Cardiac muscle cell (in vitro differentiated cells and primary cell): Measurements from ENCODE around the gene LSM6. TPM values are rescaled to one million over a fixed set of nuclear protein-coding genes. Genes with fewer than 3 reads are reported as not detected.

Source experiments
- DNase-seq, 2 donors: peaks; one replicate each; pipeline versions ENCODE4 v3.0.0 to v3.0.0-alpha.2; 2010 to 2017; ENCODE audit warnings: low read depth in 1 of 2, low spot score in 1 of 2
- H3K27ac ChIP-seq: fragments of 200-600 bp; sonication (generic); 2 replicates; pipeline ENCODE4 v1.5.1; 2016
- H3K27me3 ChIP-seq: fragments of 200-600 bp; sonication (generic); 2 replicates; pipeline ENCODE4 v1.6.0; 2016; ENCODE audit warnings: control low read depth
- H3K36me3 ChIP-seq: fragments of 200-600 bp; sonication (generic); 2 replicates; pipeline ENCODE4 v1.5.1; 2016; ENCODE audit warnings: control low read depth
- H3K4me1 ChIP-seq: fragments of 200-600 bp; sonication (generic); 2 replicates; pipeline ENCODE4 v1.8.1; 2017; ENCODE audit warnings: low read depth, mild to moderate bottlenecking, mixed run types
- H3K4me3 ChIP-seq: fragments of 200-600 bp; sonication (generic); 2 replicates; pipeline ENCODE4 v1.5.1; 2016; ENCODE audit warnings: mild to moderate bottlenecking
- H3K9me3 ChIP-seq: fragments of 200-600 bp; sonication (generic); 2 replicates; pipeline ENCODE4 v1.5.1; 2017; ENCODE audit warnings: low read depth, mild to moderate bottlenecking, control low read depth
- polyA plus RNA-seq: library from polyadenylated mRNA; unstranded; fragments of >200 nt; fragmentation: Nextera tagmentation; extraction: Ambion mirVana; gene quantifications from 2 replicates; pipeline ENCODE4 v1.2.1, GENCODE V29; 2016
- total RNA-seq: library from RNA; depleted of rRNA; stranded (reverse); fragments of >200 nt; gene quantifications from 2 replicates; pipeline ENCODE4 v1.2.3, GENCODE V29; 2016
- TF ChIP-seq, protein P1 (sequence below): IDR thresholded peaks from 2 replicates; pipeline ENCODE4 v1.5.1; 2012; ENCODE audit warnings: low read depth, mild to moderate bottlenecking, low read length

LSM6 gene
- total and polyA plus RNA-seq, 2 experiments from 2014 or later = 36.8 to 54.0 TPM

DNA sequence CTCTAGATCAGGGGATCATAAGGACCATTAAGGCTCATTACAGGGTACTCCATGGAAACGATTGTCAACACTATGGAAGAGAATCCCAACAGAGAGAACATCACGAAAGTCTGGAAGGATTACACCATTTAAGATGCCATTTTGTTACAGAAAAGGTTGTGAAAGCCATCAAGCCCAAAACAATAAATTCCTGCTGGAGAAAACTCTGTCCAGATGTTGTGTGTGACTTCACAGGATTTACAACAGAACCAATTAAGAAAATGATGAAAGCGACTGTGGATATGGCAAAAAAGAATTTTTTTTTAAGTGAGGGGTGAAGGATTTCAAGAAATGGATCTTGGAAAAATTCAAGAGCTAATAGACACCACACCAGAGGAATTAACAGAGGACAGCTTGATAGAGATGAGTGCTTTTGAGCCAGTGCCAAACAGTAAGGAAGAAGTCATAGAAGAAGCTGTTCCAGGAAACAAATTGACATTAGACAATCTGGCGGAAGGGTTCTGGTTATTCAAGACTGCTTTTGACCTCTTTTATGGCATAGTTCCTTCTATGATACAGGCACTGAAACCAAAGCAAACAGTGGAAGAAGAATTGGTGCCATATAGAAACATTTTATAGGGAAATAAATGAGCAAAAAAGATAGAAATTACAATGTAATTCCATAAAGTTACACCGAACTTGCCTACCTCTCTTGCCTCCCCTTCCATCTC lies 17.3 kb upstream of the LSM6 start:
- Histone ChIP-seq H3K27me3 (peaks cover 3% of the 10 kb centered on the region), H3K36me3 (no peaks in the 10 kb centered on the region), H3K9me3 (no peaks in the 10 kb centered on the region), H3K4me1 (no peaks in the 10 kb centered on the region), H3K27ac (no peak overlapping the region), H3K4me3 (no peak overlapping the region)
- DNase-seq = no peak
- TF ChIP-seq, protein P1, sequence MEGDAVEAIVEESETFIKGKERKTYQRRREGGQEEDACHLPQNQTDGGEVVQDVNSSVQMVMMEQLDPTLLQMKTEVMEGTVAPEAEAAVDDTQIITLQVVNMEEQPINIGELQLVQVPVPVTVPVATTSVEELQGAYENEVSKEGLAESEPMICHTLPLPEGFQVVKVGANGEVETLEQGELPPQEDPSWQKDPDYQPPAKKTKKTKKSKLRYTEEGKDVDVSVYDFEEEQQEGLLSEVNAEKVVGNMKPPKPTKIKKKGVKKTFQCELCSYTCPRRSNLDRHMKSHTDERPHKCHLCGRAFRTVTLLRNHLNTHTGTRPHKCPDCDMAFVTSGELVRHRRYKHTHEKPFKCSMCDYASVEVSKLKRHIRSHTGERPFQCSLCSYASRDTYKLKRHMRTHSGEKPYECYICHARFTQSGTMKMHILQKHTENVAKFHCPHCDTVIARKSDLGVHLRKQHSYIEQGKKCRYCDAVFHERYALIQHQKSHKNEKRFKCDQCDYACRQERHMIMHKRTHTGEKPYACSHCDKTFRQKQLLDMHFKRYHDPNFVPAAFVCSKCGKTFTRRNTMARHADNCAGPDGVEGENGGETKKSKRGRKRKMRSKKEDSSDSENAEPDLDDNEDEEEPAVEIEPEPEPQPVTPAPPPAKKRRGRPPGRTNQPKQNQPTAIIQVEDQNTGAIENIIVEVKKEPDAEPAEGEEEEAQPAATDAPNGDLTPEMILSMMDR = no peak

DNA sequence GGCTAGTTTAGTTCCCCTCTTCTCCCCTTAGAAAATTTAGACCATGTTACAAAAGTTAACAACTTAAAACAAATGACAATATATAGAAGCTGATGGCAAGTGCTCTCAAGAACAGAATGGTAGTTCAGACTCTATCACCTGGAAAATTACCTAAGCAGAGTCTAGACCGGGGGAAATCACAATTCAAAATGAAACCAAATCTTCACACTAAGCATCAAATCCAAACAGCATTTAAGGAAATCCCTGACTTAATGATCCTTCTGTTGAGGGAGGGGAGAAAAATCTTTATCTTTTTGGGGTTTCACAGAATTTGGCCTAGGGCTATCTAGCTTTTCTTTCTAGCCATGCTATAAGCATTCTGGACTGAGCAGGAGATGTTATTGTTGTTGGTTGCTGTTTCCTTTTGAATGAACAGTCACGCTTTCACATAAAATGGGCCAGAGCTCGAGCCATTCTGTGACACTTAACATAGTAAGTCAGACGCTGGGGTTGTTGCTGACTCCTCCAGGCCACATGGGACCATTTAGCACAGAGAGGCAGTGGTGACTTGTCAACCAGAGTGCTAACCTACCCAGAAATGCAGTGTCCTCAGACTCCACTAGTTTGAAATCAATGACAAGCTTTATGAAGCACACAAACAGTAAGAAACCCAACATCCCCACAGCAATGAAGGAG lies 16.0 kb upstream of the LSM6 start:
- Histone ChIP-seq H3K36me3 (no peaks in the 10 kb centered on the region), H3K27ac (no peak overlapping the region), H3K27me3 (peaks cover 2% of the 10 kb centered on the region), H3K9me3 (no peaks in the 10 kb centered on the region), H3K4me3 (no peak overlapping the region), H3K4me1 (no peaks in the 10 kb centered on the region)
- TF ChIP-seq, protein P1 = no peak
- no peak for DNase-seq

DNA sequence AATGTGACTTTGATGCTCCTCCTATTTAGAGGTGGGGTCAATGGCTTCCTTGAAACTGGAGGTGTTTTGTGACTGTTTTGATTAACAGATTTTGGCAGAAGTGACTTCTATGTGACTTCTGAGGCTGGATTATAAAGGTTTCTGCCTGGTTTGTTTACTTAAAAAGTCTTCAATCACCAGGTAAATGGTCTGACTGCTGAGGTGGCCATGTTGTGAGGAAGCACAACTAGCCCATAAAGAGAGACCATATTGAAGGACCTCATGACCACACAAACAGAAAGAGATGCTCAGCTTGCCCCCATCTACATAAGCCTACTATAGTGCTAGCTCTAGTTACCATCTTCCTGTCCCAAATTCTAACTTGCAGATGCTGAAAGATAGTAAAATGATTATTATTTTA lies 14.3 kb upstream of the LSM6 start:
- no peak for DNase-seq
- Histone ChIP-seq H3K27me3 (no peaks in the 10 kb centered on the region), H3K27ac (no peak overlapping the region), H3K4me3 (no peak overlapping the region), H3K36me3 (no peaks in the 10 kb centered on the region), H3K4me1 (no peaks in the 10 kb centered on the region), H3K9me3 (no peaks in the 10 kb centered on the region)
- TF ChIP-seq, protein P1 = no peak

DNA sequence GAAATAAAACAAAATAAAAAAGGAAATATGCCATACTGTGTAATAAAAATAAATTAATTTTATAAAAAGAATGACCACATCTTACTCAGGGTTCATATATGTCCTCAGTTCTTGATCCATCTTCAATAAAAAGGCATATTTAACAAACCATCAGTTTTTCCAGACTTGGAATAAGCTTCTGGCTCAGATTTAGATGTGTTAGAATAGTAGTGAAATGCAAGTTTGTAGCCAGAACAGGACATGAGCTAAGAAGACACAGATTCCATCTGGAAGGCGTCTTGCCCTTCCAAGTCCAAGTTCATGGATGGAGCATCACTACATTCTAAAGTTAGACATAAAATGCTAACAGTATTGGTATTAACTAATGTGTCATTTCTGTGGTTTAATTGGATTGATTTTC lies 10.3 kb upstream of the LSM6 start:
- Histone ChIP-seq H3K27ac (no peak overlapping the region), H3K27me3 (no peaks in the 10 kb centered on the region), H3K4me1 (no peaks in the 10 kb centered on the region), H3K36me3 (no peaks in the 10 kb centered on the region), H3K4me3 (no peak overlapping the region), H3K9me3 (no peaks in the 10 kb centered on the region)
- no peak for DNase-seq
- TF ChIP-seq, protein P1 = no peak

DNA sequence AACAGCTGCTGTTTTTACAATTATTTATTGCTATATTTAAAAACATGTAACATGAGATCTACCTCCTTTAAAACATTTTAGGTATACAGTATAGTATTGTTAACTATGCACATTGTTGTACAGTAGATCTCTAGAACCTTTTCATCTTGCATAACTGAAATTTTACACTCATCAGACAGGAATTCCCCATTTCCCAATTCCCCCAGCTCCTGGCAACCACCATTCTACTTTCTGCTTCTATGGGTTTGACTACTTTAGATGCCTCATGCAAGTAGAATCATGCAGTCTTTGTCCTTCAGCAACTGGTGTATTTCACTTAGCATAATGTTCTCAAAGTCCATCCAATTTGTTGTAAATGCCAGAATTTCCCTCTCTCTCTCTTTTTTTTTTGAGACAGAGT lies 9.7 kb upstream of the LSM6 start:
- H3K9me3 ChIP-seq = no peaks in the 10 kb centered on the region
- TF ChIP-seq, protein P1 = no peak
- H3K4me3 ChIP-seq = no peak overlapping the region
- DNase-seq = peak in 1 of 2 donors; percentile 83
- no peaks in the 10 kb centered on the region for H3K36me3 ChIP-seq
- no peaks in the 10 kb centered on the region for H3K27me3 ChIP-seq
- H3K4me1 ChIP-seq = no peaks in the 10 kb centered on the region
- H3K27ac ChIP-seq = no peak overlapping the region
